NB4 (cell line): ENCODE data around the gene COL8A1.
A peak's percentile ranks its signal among the peaks of the same experiment; 100 is the strongest.

Source experiments
- DNase-seq: peaks from one replicate; pipeline ENCODE4 v3.0.0; 2010; ENCODE audit warnings: low read depth
- H3K4me3 ChIP-seq: one replicate; pipeline ENCODE4 v1.5.1; 2011; ENCODE audit warnings: mild to moderate bottlenecking, low read depth, low read length, moderate library complexity
- CTCF ChIP-seq: IDR thresholded peaks from one replicate; pipeline ENCODE4 v1.5.1; 2012; ENCODE audit warnings: low read depth, low read length
- MAX ChIP-seq: IDR thresholded peaks from 2 replicates; pipeline ENCODE4 v1.6.1; 2011; ENCODE audit warnings: low read depth, low read length
- MYC ChIP-seq: IDR thresholded peaks from 2 replicates; pipeline ENCODE4 v1.6.1; 2011; ENCODE audit warnings: low read depth, low read length
- POLR2A ChIP-seq: IDR thresholded peaks from 2 replicates; pipeline ENCODE4 v1.6.1; 2011; ENCODE audit warnings: mild to moderate bottlenecking; ENCODE audit not compliant: insufficient read length; ENCODE audit errors: extremely low read depth

Gene COL8A1

GRCh38 chr3:99648101-99648500 lies 9.7 kb downstream of the COL8A1 start:
- no peak for DNase-seq
- TF ChIP-seq CTCF (no peak), POLR2A (no peak), MYC (no peak), MAX (no peak)
- H3K4me3 ChIP-seq: no peak overlapping the region

GRCh38 chr3:99648516-99648915 lies 10.1 kb downstream of the COL8A1 start:
- no peak overlapping the region for H3K4me3 ChIP-seq
- no peak for DNase-seq
- TF ChIP-seq POLR2A (no peak), MAX (no peak), MYC (no peak)

GRCh38 chr3:99651531-99651930 lies 13.1 kb downstream of the COL8A1 start:
- TF ChIP-seq MAX: no peak
- TF ChIP-seq CTCF: no peak
- no peak for TF ChIP-seq MYC
- no peak for TF ChIP-seq POLR2A
- DNase-seq: no peak

GRCh38 chr3:99656624-99657023 lies 18.2 kb downstream of the COL8A1 start:
- no peak for DNase-seq
- H3K4me3 ChIP-seq: no peak overlapping the region
- TF ChIP-seq POLR2A (no peak), MAX (no peak)

More at GRCh38 chr3:99651531-99651930, 13.1 kb downstream of the COL8A1 start:
- H3K4me3 ChIP-seq: no peak overlapping the region

- no peak for TF ChIP-seq MYC
- no peak for TF ChIP-seq MAX
- no peak for TF ChIP-seq CTCF
- TF ChIP-seq POLR2A: no peak
- H3K4me3 ChIP-seq: no peak overlapping the region
- no peak for DNase-seq
Observed at GRCh38 chr3:99658274-99658673, 19.9 kb downstream of the COL8A1 start.

- no peak for TF ChIP-seq MYC
- no peak for TF ChIP-seq CTCF
- no peak for TF ChIP-seq POLR2A
- TF ChIP-seq MAX: no peak
- peak; percentile 39 for DNase-seq
- H3K4me3 ChIP-seq: no peak overlapping the region
Observed at GRCh38 chr3:99659032-99659431, 20.6 kb downstream of the COL8A1 start.

- DNase-seq: no peak
- H3K4me3 ChIP-seq: no peak overlapping the region
- TF ChIP-seq CTCF: no peak
Observed at GRCh38 chr3:99659951-99660350, 21.6 kb downstream of the COL8A1 start.
